Type B pancreatic cell (in vitro differentiated cells): ENCODE data around the gene JAZF1. TPM values are rescaled to one million over a fixed set of nuclear protein-coding genes. Genes with fewer than 3 reads are reported as not detected.

Experiments
- DNase-seq: peaks from one replicate; pipeline ENCODE4 v3.0.0; 2021; ENCODE audit warnings: mixed read lengths; ENCODE audit not compliant: unreplicated experiment; ENCODE audit errors: extremely low spot score
- H3K27ac Mint-ChIP-seq: 2 replicates; pipeline ENCODE4 v1.8.0; 2021; ENCODE audit warnings: mild to moderate bottlenecking, mixed read lengths
- H3K27me3 Mint-ChIP-seq: 2 replicates; pipeline ENCODE4 v1.8.0; 2021; ENCODE audit warnings: mixed read lengths
- H3K36me3 Mint-ChIP-seq: 2 replicates; pipeline ENCODE4 v1.8.0; 2021; ENCODE audit warnings: mixed read lengths
- H3K4me1 Mint-ChIP-seq: one replicate; pipeline ENCODE4 v1.8.0; 2021; ENCODE audit warnings: mixed read lengths; ENCODE audit not compliant: unreplicated experiment
- H3K4me3 Mint-ChIP-seq: 2 replicates; pipeline ENCODE4 v1.8.0; 2021; ENCODE audit warnings: mild to moderate bottlenecking, mixed read lengths
- H3K9me3 Mint-ChIP-seq: 2 replicates; pipeline ENCODE4 v1.8.0; 2021; ENCODE audit warnings: mixed read lengths
- CTCF ChIP-seq: fragments of 200-600 bp; sonication (generic); conservative IDR thresholded peaks from 2 replicates; pipeline ENCODE4 v1.5.0; 2021; ENCODE audit warnings: antibody characterized with exemption, mild to moderate bottlenecking
- total RNA-seq: library from RNA; stranded (reverse); gene quantifications from 2 replicates; pipeline ENCODE4 v1.2.1, GENCODE V29; 2021; ENCODE audit warnings: low replicate concordance

Gene JAZF1
- total RNA-seq, 1 donor from 2014 or later: 4.9 TPM

DNA sequence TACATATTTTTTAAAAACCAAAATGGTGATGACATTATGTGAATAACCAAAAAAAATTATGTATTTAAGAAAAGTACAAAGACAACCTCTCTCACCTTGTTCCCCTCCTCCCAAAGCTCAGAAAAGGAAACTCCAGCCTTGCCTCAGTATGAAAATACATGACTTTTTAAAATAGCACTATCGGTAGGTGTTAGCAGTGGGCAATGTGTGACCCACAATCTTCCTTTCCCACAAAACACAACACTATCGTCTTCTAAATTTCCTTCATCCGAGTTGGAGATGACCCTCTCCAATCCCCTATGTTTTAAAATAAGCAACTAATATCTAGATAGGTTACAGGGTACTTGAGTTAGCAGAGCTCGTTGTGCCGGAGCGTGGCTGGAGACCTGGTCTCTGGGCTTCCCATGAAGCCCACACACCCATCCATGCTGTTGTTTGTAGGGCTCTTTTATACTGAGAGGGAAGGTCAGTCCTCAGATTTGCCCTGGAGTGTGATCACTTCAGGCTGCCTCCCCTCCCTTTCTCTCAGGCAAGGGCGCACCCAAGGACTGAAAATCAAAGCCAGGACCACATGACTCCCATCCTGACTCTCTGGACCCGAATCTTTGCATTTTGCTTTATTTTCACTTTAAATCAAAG lies 107.6 kb downstream of the JAZF1 start:
- Mint-ChIP-seq H3K9me3 (no peaks in the 10 kb centered on the region), H3K4me3 (no peak overlapping the region), H3K4me1 (peaks cover 35% of the 10 kb centered on the region), H3K27ac (no peak overlapping the region), H3K36me3 (no peaks in the 10 kb centered on the region), H3K27me3 (no peaks in the 10 kb centered on the region)
- no peak for DNase-seq
- no peak for TF ChIP-seq CTCF

DNA sequence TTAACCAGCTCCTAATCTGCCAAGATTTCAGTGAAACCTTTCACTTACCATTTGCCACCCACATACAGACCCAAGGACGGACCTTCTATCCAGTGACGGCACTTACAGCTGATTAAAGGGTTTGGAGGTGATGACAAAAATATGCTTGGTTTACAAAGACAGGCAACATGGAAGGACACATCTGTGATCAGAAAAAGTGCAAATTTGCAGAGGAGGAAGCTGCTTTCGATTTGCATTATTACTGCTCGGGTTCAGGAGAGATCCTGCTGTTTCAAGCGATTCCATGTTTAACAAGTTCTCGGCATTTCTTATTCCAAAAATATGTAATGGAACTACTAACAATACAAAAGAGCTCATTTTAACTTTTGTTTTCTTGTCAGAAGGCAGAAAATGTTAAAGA lies 109.0 kb downstream of the JAZF1 start:
- Mint-ChIP-seq H3K4me1 (peaks cover 26% of the 10 kb centered on the region), H3K4me3 (no peak overlapping the region), H3K27ac (no peak overlapping the region), H3K9me3 (no peaks in the 10 kb centered on the region), H3K27me3 (no peaks in the 10 kb centered on the region), H3K36me3 (no peaks in the 10 kb centered on the region)
- no peak for DNase-seq
- no peak for TF ChIP-seq CTCF

GRCh38 chr7:28070297-28071055 lies 110.1 kb downstream of the JAZF1 start:
- Mint-ChIP-seq H3K36me3 (no peaks in the 10 kb centered on the region), H3K4me3 (no peak overlapping the region), H3K9me3 (no peaks in the 10 kb centered on the region), H3K4me1 (peaks cover 20% of the 10 kb centered on the region), H3K27me3 (no peaks in the 10 kb centered on the region), H3K27ac (no peak overlapping the region)
- no peak for DNase-seq
- TF ChIP-seq CTCF: no peak

DNA sequence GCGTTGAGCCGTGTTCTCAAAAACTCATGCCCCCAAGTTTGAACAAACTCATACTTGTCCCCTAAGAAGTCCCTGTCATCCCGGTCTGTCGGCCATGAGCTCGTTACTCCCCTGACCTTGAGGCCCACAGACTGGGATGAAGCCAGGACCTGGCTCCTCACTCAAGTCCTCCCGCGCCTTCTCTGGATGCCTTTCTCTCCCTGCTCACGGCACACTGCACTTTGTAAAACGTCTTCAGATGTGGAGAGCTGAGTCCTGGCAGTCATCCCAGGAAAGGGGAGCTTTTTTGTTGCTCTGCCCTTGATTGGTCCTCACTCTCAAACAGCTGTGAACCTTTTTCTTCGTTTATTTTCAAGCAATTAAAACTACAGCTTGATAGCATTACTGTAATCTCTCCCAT lies 110.8 kb downstream of the JAZF1 start:
- no peak overlapping the region for H3K4me3 Mint-ChIP-seq
- no peaks in the 10 kb centered on the region for H3K36me3 Mint-ChIP-seq
- no peak for DNase-seq
- H3K4me1 Mint-ChIP-seq: peaks cover 26% of the 10 kb centered on the region
- H3K27ac Mint-ChIP-seq: no peak overlapping the region
- H3K9me3 Mint-ChIP-seq: no peaks in the 10 kb centered on the region
- peaks cover 3% of the 10 kb centered on the region for H3K27me3 Mint-ChIP-seq
- no peak for TF ChIP-seq CTCF

DNA sequence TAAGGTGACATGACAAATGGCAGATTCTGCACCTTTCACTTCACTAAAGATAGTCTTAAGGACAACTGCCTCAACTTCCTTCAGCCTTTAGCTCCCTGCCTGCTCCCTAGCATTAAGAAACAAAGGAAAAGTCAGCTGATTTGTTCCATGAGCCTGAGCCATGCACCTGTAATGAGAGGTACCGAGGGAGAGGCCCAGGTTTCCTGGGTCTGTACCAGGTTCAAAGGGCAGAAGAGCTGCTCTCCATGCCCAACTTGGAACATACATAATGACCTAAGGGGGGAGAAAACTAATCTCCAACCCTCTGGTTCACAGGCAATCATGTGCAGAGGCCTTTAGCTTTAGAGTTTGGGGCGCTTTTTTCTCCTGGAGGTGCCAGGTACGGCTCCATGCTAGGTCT lies 111.2 kb downstream of the JAZF1 start:
- TF ChIP-seq CTCF: no peak
- Mint-ChIP-seq H3K36me3 (no peaks in the 10 kb centered on the region), H3K4me1 (peaks cover 27% of the 10 kb centered on the region), H3K27me3 (peaks cover 6% of the 10 kb centered on the region), H3K27ac (no peak overlapping the region), H3K9me3 (no peaks in the 10 kb centered on the region), H3K4me3 (no peak overlapping the region)
- DNase-seq: no peak
